Type B pancreatic cell (in vitro differentiated cells): ENCODE data around the gene UNCX. TPM values are rescaled to one million over a fixed set of nuclear protein-coding genes. Genes with fewer than 3 reads are reported as not detected.
"Not testable (repeated sequence)": the region's sequence is repeated elsewhere in the genome, so short reads cannot be mapped to it uniquely, and the experiment has no call there.

Experiments
- DNase-seq: peaks from one replicate; pipeline ENCODE4 v3.0.0; 2021; ENCODE audit warnings: mixed read lengths; ENCODE audit not compliant: unreplicated experiment; ENCODE audit errors: extremely low spot score
- H3K27ac Mint-ChIP-seq: 2 replicates; pipeline ENCODE4 v1.8.0; 2021; ENCODE audit warnings: mild to moderate bottlenecking, mixed read lengths
- H3K27me3 Mint-ChIP-seq: 2 replicates; pipeline ENCODE4 v1.8.0; 2021; ENCODE audit warnings: mixed read lengths
- H3K36me3 Mint-ChIP-seq: 2 replicates; pipeline ENCODE4 v1.8.0; 2021; ENCODE audit warnings: mixed read lengths
- H3K4me1 Mint-ChIP-seq: one replicate; pipeline ENCODE4 v1.8.0; 2021; ENCODE audit warnings: mixed read lengths; ENCODE audit not compliant: unreplicated experiment
- H3K4me3 Mint-ChIP-seq: 2 replicates; pipeline ENCODE4 v1.8.0; 2021; ENCODE audit warnings: mild to moderate bottlenecking, mixed read lengths
- H3K9me3 Mint-ChIP-seq: 2 replicates; pipeline ENCODE4 v1.8.0; 2021; ENCODE audit warnings: mixed read lengths
- CTCF ChIP-seq: fragments of 200-600 bp; sonication (generic); conservative IDR thresholded peaks from 2 replicates; pipeline ENCODE4 v1.5.0; 2021; ENCODE audit warnings: antibody characterized with exemption, mild to moderate bottlenecking
- total RNA-seq: library from RNA; stranded (reverse); gene quantifications from 2 replicates; pipeline ENCODE4 v1.2.1, GENCODE V29; 2021; ENCODE audit warnings: low replicate concordance

Gene UNCX
- total RNA-seq, 1 donor from 2014 or later, result 0.48 TPM

- no peak overlapping the region for H3K27ac Mint-ChIP-seq
- H3K4me3 Mint-ChIP-seq, result no peak overlapping the region
- DNase-seq, result no peak
- no peaks in the 10 kb centered on the region for H3K36me3 Mint-ChIP-seq
- no peaks in the 10 kb centered on the region for H3K9me3 Mint-ChIP-seq
- peaks cover 7% of the 10 kb centered on the region for H3K4me1 Mint-ChIP-seq
- no peak for TF ChIP-seq CTCF
- H3K27me3 Mint-ChIP-seq, result peaks cover 27% of the 10 kb centered on the region
Measured at GRCh38 chr7:1271046-1271445, 38.4 kb downstream of the UNCX start.

- no peak for TF ChIP-seq CTCF
- H3K4me1 Mint-ChIP-seq, result peaks cover 7% of the 10 kb centered on the region
- peaks cover 20% of the 10 kb centered on the region for H3K27me3 Mint-ChIP-seq
- H3K9me3 Mint-ChIP-seq, result no peaks in the 10 kb centered on the region
- H3K27ac Mint-ChIP-seq, result no peak overlapping the region
- no peak for DNase-seq
- no peak overlapping the region for H3K4me3 Mint-ChIP-seq
- no peaks in the 10 kb centered on the region for H3K36me3 Mint-ChIP-seq
Measured at GRCh38 chr7:1271656-1272055, 39.0 kb downstream of the UNCX start.

GRCh38 chr7:1272136-1272535 is 39.5 kb downstream of the UNCX start:
- peaks cover 20% of the 10 kb centered on the region for H3K27me3 Mint-ChIP-seq
- DNase-seq, H3K9me3 Mint-ChIP-seq, H3K27ac Mint-ChIP-seq, H3K4me1 Mint-ChIP-seq, H3K4me3 Mint-ChIP-seq, H3K36me3 Mint-ChIP-seq: not testable (repeated sequence)

GRCh38 chr7:1274121-1274875 is 41.6 kb downstream of the UNCX start:
- H3K4me1 Mint-ChIP-seq, result no peaks in the 10 kb centered on the region
- TF ChIP-seq CTCF, result no peak
- DNase-seq, result no peak

GRCh38 chr7:1274876-1275375 is 42.3 kb downstream of the UNCX start:
- no peaks in the 10 kb centered on the region for H3K36me3 Mint-ChIP-seq
- no peak overlapping the region for H3K4me3 Mint-ChIP-seq
- peaks cover 3% of the 10 kb centered on the region for H3K9me3 Mint-ChIP-seq
- DNase-seq, result no peak
- no peak overlapping the region for H3K27ac Mint-ChIP-seq
- TF ChIP-seq CTCF, result no peak
- peaks cover 32% of the 10 kb centered on the region for H3K27me3 Mint-ChIP-seq
- H3K4me1 Mint-ChIP-seq, result no peaks in the 10 kb centered on the region

More at GRCh38 chr7:1274121-1274875, 41.6 kb downstream of the UNCX start:
- Mint-ChIP-seq H3K27me3 (peaks cover 26% of the 10 kb centered on the region), H3K9me3 (peaks cover 3% of the 10 kb centered on the region), H3K27ac (no peak overlapping the region), H3K36me3 (no peaks in the 10 kb centered on the region), H3K4me3 (no peak overlapping the region)
